SK-N-SH treated with all-trans-retinoic acid at 6 μM for 48 hours (cell line): ENCODE results near the gene USP24.

Source experiments
- ATAC-seq: fragments of 200-7000 bp; cut with Tn5 transposase; 3 replicates; pipeline ENCODE4 v1.9.1; 2020; ENCODE audit warnings: mild to moderate bottlenecking, moderate library complexity
- ARNTL ChIP-seq: fragments of 450-650 bp; formaldehyde crosslinking; IDR thresholded peaks from 2 replicates; pipeline ENCODE4 v1.5.0; 2020; ENCODE audit warnings: low read depth, mild to moderate bottlenecking, moderate library complexity, borderline replicate concordance
- BACH2 ChIP-seq: fragments of 250-450 bp; sonication (Bioruptor Pico); IDR thresholded peaks from 2 replicates; pipeline ENCODE4 v1.9.0; 2021; ENCODE audit warnings: mild to moderate bottlenecking, borderline replicate concordance
- CSDC2 ChIP-seq: fragments of 250-450 bp; sonication (Bioruptor Pico); IDR thresholded peaks from 2 replicates; pipeline ENCODE4 v1.5.0; 2020; ENCODE audit warnings: mild to moderate bottlenecking, moderate library complexity
- ESRRG ChIP-seq: fragments of 250-450 bp; sonication (Bioruptor Pico); IDR thresholded peaks from 2 replicates; pipeline ENCODE4 v1.6.1; 2021; ENCODE audit warnings: mild to moderate bottlenecking
- GLIS3 ChIP-seq: fragments of 250-450 bp; sonication (Bioruptor Pico); IDR thresholded peaks from 2 replicates; pipeline ENCODE4 v1.5.0; 2020; ENCODE audit warnings: mild to moderate bottlenecking, moderate library complexity
- ISL1 ChIP-seq: fragments of 250-450 bp; sonication (Bioruptor Pico); IDR thresholded peaks from 2 replicates; pipeline ENCODE4 v2.1.2; 2022; ENCODE audit warnings: mild to moderate bottlenecking, moderate library complexity
- OSR1 ChIP-seq: fragments of 250-450 bp; sonication (Bioruptor Pico); IDR thresholded peaks from 2 replicates; pipeline ENCODE4 v1.8.0; 2022; ENCODE audit warnings: moderate library complexity, mild to moderate bottlenecking, inconsistent platforms
- PPARA ChIP-seq: fragments of 250-450 bp; sonication (Bioruptor Pico); IDR thresholded peaks from 2 replicates; pipeline ENCODE4 v1.5.0; 2020; ENCODE audit warnings: mild to moderate bottlenecking, borderline replicate concordance
- RARB ChIP-seq: fragments of 250-450 bp; sonication (Bioruptor Pico); IDR thresholded peaks from 2 replicates; pipeline ENCODE4 v1.8.0; 2021; ENCODE audit warnings: mild to moderate bottlenecking, moderate library complexity
- SNAI2 ChIP-seq: fragments of 250-450 bp; sonication (Bioruptor Pico); IDR thresholded peaks from 2 replicates; pipeline ENCODE4 v1.5.0; 2020; ENCODE audit warnings: mild to moderate bottlenecking, moderate library complexity
- TCF4 ChIP-seq: fragments of 250-450 bp; sonication (Bioruptor Pico); IDR thresholded peaks from 2 replicates; pipeline ENCODE4 v1.8.0; 2021; ENCODE audit warnings: mild to moderate bottlenecking, moderate library complexity, borderline replicate concordance
- TOX ChIP-seq: fragments of 250-450 bp; sonication (Bioruptor Pico); IDR thresholded peaks from 2 replicates; pipeline ENCODE4 v1.8.0; 2021; ENCODE audit warnings: mild to moderate bottlenecking, moderate library complexity, borderline replicate concordance
- ZC3H10 ChIP-seq: fragments of 250-450 bp; sonication (Bioruptor Pico); IDR thresholded peaks from 2 replicates; pipeline ENCODE4 v1.5.1; 2021; ENCODE audit warnings: mild to moderate bottlenecking, moderate library complexity
- ZFP3 ChIP-seq: fragments of 250-450 bp; sonication (Bioruptor Pico); IDR thresholded peaks from 2 replicates; pipeline ENCODE4 v1.5.0; 2020; ENCODE audit warnings: mild to moderate bottlenecking, moderate library complexity
- ZFP30 ChIP-seq: fragments of 450-650 bp; formaldehyde crosslinking; IDR thresholded peaks from 2 replicates; pipeline ENCODE4 v1.5.0; 2022; ENCODE audit warnings: mild to moderate bottlenecking, moderate library complexity
- ZNF70 ChIP-seq: fragments of 450-650 bp; formaldehyde crosslinking; IDR thresholded peaks from 2 replicates; pipeline ENCODE4 v1.5.0; 2020; ENCODE audit warnings: mild to moderate bottlenecking, moderate library complexity
- ZNF8 ChIP-seq: fragments of 450-650 bp; formaldehyde crosslinking; IDR thresholded peaks from 2 replicates; pipeline ENCODE4 v1.5.0; 2020; ENCODE audit warnings: mild to moderate bottlenecking, moderate library complexity
- TF ChIP-seq, protein P1 (sequence below): fragments of 250-450 bp; sonication (Bioruptor Pico); IDR thresholded peaks from 2 replicates; pipeline ENCODE4 v1.8.0; 2021; ENCODE audit warnings: low read depth, mild to moderate bottlenecking, moderate library complexity, borderline replicate concordance
- TF ChIP-seq, protein P2 (sequence below): fragments of 250-450 bp; sonication (Bioruptor Pico); IDR thresholded peaks from 2 replicates; pipeline ENCODE4 v1.5.1; 2020; ENCODE audit warnings: low read depth, mild to moderate bottlenecking, moderate library complexity
- TF ChIP-seq, protein P3 (sequence below): fragments of 250-450 bp; sonication (Bioruptor Pico); IDR thresholded peaks from 2 replicates; pipeline ENCODE4 v1.8.0; 2020; ENCODE audit warnings: mild to moderate bottlenecking, moderate library complexity, borderline replicate concordance
- TF ChIP-seq, protein P4 (sequence below): fragments of 250-450 bp; sonication (Bioruptor Pico); IDR thresholded peaks from 2 replicates; pipeline ENCODE4 v1.5.1; 2021; ENCODE audit warnings: mild to moderate bottlenecking, moderate library complexity
- TF ChIP-seq, protein P5 (sequence below): fragments of 250-450 bp; sonication (Bioruptor Pico); IDR thresholded peaks from 2 replicates; pipeline ENCODE4 v1.5.0; 2020; ENCODE audit warnings: mild to moderate bottlenecking, moderate library complexity

The USP24 gene

DNA sequence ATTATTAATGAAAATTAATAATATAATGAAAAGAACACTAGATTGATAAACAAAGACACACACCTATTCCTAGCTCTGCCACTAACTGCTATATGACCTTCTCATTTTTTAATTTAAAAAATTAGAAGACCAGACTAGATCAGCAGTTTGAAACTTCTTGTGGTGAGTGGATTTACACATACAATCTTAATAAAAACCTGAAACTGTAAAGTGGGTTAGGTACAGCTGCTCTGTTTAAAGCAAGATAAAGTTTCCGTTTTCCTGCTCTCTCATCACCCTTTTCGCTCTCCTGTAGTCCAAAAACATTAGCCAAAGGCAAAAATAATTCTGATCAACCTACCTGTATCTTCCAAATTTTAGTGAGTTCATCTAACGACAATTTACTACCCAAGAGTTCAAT lies 58.6 kb downstream of the USP24 start:
- TF ChIP-seq GLIS3: no peak
- TF ChIP-seq ZC3H10: no peak
- no peak for TF ChIP-seq ZFP30 (CRISPR knock-in tag)
- no peak for TF ChIP-seq ZNF70
- no peak for TF ChIP-seq ZNF8 (CRISPR knock-in tag)
- TF ChIP-seq TOX (CRISPR knock-in tag): no peak
- TF ChIP-seq, protein P1, sequence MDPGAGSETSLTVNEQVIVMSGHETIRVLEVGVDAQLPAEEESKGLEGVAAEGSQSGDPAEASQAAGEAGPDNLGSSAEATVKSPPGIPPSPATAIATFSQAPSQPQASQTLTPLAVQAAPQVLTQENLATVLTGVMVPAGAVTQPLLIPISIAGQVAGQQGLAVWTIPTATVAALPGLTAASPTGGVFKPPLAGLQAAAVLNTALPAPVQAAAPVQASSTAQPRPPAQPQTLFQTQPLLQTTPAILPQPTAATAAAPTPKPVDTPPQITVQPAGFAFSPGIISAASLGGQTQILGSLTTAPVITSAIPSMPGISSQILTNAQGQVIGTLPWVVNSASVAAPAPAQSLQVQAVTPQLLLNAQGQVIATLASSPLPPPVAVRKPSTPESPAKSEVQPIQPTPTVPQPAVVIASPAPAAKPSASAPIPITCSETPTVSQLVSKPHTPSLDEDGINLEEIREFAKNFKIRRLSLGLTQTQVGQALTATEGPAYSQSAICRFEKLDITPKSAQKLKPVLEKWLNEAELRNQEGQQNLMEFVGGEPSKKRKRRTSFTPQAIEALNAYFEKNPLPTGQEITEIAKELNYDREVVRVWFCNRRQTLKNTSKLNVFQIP: no peak
- no peak for TF ChIP-seq ZFP3
- TF ChIP-seq PPARA (CRISPR knock-in tag): no peak
- TF ChIP-seq SNAI2 (CRISPR knock-in tag): no peak
- TF ChIP-seq, protein P2, sequence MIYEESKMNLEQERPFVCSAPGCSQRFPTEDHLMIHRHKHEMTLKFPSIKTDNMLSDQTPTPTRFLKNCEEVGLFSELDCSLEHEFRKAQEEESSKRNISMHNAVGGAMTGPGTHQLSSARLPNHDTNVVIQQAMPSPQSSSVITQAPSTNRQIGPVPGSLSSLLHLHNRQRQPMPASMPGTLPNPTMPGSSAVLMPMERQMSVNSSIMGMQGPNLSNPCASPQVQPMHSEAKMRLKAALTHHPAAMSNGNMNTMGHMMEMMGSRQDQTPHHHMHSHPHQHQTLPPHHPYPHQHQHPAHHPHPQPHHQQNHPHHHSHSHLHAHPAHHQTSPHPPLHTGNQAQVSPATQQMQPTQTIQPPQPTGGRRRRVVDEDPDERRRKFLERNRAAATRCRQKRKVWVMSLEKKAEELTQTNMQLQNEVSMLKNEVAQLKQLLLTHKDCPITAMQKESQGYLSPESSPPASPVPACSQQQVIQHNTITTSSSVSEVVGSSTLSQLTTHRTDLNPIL (CRISPR knock-in tag): no peak
- TF ChIP-seq ARNTL: no peak
- TF ChIP-seq BACH2: no peak
- TF ChIP-seq CSDC2 (CRISPR knock-in tag): no peak
- ATAC-seq: no peak

DNA sequence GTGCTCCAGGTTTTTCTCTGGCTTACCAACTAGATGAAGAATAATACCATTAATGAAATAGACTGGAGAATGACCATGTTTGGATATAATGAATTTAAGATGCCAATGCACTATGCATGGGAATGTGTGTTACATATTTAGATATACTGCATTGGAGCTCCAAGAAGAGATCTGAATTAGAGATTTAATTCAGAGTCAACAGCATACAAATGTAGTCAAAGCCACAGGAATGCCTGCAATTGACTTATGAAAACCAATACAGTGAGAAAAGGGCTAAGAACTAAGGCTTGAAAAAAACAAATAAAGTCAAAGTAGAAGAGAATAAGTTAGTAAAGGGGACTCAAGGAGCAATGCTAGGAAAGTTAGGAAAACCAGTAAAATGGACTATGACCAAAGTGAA lies 59.1 kb downstream of the USP24 start:
- ATAC-seq: peak; percentile 63
- TF ChIP-seq ISL1 (CRISPR knock-in tag): no peak

DNA sequence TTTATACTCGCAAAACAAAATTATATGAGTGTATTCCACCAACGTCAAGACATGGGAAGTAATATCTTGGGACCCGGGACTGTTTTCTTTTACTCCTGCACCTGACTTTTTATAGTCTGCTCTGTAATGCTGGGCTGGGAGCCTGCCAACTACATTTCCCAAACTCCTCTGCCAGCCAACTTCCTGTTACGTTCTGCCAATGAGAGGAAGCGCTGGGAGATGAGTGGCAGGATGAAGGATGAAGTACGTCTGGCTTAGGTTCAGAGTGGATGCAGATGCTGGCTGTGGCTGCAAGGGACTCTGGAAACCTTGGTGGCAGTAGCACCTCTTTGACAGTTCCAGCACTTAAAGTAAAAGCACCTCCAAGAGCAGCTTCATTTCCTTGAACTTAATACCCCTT lies 59.6 kb downstream of the USP24 start:
- ATAC-seq: peak; percentile 30; the same call in 1 of the 3 replicates
- TF ChIP-seq, protein P3, sequence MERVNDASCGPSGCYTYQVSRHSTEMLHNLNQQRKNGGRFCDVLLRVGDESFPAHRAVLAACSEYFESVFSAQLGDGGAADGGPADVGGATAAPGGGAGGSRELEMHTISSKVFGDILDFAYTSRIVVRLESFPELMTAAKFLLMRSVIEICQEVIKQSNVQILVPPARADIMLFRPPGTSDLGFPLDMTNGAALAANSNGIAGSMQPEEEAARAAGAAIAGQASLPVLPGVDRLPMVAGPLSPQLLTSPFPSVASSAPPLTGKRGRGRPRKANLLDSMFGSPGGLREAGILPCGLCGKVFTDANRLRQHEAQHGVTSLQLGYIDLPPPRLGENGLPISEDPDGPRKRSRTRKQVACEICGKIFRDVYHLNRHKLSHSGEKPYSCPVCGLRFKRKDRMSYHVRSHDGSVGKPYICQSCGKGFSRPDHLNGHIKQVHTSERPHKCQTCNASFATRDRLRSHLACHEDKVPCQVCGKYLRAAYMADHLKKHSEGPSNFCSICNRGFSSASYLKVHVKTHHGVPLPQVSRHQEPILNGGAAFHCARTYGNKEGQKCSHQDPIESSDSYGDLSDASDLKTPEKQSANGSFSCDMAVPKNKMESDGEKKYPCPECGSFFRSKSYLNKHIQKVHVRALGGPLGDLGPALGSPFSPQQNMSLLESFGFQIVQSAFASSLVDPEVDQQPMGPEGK (CRISPR knock-in tag): no peak
- TF ChIP-seq ZNF70 (no peak), GLIS3 (no peak), ZC3H10 (no peak), ZNF8 (CRISPR knock-in tag) (no peak), PPARA (CRISPR knock-in tag) (no peak), OSR1 (no peak), ZFP3 (no peak), TCF4 (CRISPR knock-in tag) (no peak), BACH2 (no peak), RARB (no peak), CSDC2 (CRISPR knock-in tag) (no peak), TOX (CRISPR knock-in tag) (no peak), SNAI2 (CRISPR knock-in tag) (no peak), ESRRG (no peak), ARNTL (no peak)
- TF ChIP-seq, protein P1: no peak
- TF ChIP-seq, protein P4, sequence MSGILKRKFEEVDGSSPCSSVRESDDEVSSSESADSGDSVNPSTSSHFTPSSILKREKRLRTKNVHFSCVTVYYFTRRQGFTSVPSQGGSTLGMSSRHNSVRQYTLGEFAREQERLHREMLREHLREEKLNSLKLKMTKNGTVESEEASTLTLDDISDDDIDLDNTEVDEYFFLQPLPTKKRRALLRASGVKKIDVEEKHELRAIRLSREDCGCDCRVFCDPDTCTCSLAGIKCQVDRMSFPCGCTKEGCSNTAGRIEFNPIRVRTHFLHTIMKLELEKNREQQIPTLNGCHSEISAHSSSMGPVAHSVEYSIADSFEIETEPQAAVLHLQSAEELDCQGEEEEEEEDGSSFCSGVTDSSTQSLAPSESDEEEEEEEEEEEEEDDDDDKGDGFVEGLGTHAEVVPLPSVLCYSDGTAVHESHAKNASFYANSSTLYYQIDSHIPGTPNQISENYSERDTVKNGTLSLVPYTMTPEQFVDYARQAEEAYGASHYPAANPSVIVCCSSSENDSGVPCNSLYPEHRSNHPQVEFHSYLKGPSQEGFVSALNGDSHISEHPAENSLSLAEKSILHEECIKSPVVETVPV: no peak
- TF ChIP-seq, protein P2 (CRISPR knock-in tag): no peak

DNA sequence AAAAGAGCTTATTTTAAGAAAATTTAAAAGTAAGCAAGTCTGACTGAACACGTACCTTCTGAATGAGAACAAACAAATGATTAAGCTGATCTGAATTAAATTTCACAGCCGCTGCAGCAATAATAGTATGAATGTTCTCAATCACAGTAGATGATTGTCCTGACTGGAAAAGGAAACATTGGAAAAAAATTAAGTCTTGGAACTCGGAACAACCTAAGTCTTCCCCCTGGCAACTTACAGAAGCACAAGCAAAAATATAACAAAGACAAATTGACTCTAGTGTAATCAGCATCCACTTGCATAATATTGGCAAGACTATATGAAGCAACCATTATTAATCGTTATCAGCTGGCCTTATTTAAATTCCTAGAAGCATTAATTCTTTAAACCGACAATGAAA lies 60.5 kb downstream of the USP24 start:
- no peak for ATAC-seq
- TF ChIP-seq, protein P1: no peak
- TF ChIP-seq ESRRG: no peak
- no peak for TF ChIP-seq ZNF8 (CRISPR knock-in tag)
- TF ChIP-seq ARNTL: no peak
- TF ChIP-seq, protein P5, sequence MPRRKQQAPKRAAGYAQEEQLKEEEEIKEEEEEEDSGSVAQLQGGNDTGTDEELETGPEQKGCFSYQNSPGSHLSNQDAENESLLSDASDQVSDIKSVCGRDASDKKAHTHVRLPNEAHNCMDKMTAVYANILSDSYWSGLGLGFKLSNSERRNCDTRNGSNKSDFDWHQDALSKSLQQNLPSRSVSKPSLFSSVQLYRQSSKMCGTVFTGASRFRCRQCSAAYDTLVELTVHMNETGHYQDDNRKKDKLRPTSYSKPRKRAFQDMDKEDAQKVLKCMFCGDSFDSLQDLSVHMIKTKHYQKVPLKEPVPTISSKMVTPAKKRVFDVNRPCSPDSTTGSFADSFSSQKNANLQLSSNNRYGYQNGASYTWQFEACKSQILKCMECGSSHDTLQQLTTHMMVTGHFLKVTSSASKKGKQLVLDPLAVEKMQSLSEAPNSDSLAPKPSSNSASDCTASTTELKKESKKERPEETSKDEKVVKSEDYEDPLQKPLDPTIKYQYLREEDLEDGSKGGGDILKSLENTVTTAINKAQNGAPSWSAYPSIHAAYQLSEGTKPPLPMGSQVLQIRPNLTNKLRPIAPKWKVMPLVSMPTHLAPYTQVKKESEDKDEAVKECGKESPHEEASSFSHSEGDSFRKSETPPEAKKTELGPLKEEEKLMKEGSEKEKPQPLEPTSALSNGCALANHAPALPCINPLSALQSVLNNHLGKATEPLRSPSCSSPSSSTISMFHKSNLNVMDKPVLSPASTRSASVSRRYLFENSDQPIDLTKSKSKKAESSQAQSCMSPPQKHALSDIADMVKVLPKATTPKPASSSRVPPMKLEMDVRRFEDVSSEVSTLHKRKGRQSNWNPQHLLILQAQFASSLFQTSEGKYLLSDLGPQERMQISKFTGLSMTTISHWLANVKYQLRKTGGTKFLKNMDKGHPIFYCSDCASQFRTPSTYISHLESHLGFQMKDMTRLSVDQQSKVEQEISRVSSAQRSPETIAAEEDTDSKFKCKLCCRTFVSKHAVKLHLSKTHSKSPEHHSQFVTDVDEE (CRISPR knock-in tag): no peak
- TF ChIP-seq, all 23 proteins: peak for 0
